ENCODE measurements around the gene AUTS2.

Gene AUTS2

GRCh38 chr7:70693686-70694433 lies 1095.6 kb downstream of the AUTS2 start:
- DNase-seq (ENCODE audit: low read depth) = peak; percentile 69

GRCh38 chr7:70694434-70694970 lies 1096.2 kb downstream of the AUTS2 start:
- peak; percentile 47 for DNase-seq (ENCODE audit: low read depth)

GRCh38 chr7:70694971-70695794 lies 1096.9 kb downstream of the AUTS2 start:
- DNase-seq (ENCODE audit: low read depth) = peak; percentile 43

- DNase-seq (ENCODE audit: low read depth) = peak; percentile 54
Measured at GRCh38 chr7:70695795-70696083, 1097.5 kb downstream of the AUTS2 start.

GRCh38 chr7:70696201-70696754 lies 1098.0 kb downstream of the AUTS2 start:
- DNase-seq (ENCODE audit: low read depth) = peak; percentile 69

GRCh38 chr7:70698219-70698832 lies 1100.1 kb downstream of the AUTS2 start:
- DNase-seq (ENCODE audit: low read depth) = peak; percentile 75

GRCh38 chr7:70699271-70699670 lies 1101.0 kb downstream of the AUTS2 start:
- no peak for DNase-seq (ENCODE audit: low read depth)

- no peak for DNase-seq (ENCODE audit: low read depth)
Measured at GRCh38 chr7:70700055-70700940, 1102.0 kb downstream of the AUTS2 start.

- no peak for DNase-seq (ENCODE audit: low read depth)
Measured at GRCh38 chr7:70700941-70701425, 1102.7 kb downstream of the AUTS2 start.

- DNase-seq (ENCODE audit: low read depth) = no peak
Measured at GRCh38 chr7:70701477-70701876, 1103.2 kb downstream of the AUTS2 start.

- no peak for DNase-seq (ENCODE audit: low read depth)
Measured at GRCh38 chr7:70701991-70702390, 1103.7 kb downstream of the AUTS2 start.

GRCh38 chr7:70703785-70704184 lies 1105.5 kb downstream of the AUTS2 start:
- DNase-seq (ENCODE audit: low read depth) = no peak

GRCh38 chr7:70704831-70705346 lies 1106.6 kb downstream of the AUTS2 start:
- DNase-seq (ENCODE audit: low read depth) = no peak

GRCh38 chr7:70706204-70706603 lies 1107.9 kb downstream of the AUTS2 start:
- no peak for DNase-seq (ENCODE audit: low read depth)

GRCh38 chr7:70706698-70707097 lies 1108.4 kb downstream of the AUTS2 start:
- DNase-seq (ENCODE audit: low read depth) = no peak

GRCh38 chr7:70707823-70708243 lies 1109.6 kb downstream of the AUTS2 start:
- no peak for DNase-seq (ENCODE audit: low read depth)

- DNase-seq (ENCODE audit: low read depth) = peak; percentile 72
Measured at GRCh38 chr7:70710011-70710480, 1111.8 kb downstream of the AUTS2 start.

GRCh38 chr7:70710651-70711050 lies 1112.4 kb downstream of the AUTS2 start:
- no peak for DNase-seq (ENCODE audit: low read depth)

GRCh38 chr7:70711452-70711851 lies 1113.2 kb downstream of the AUTS2 start:
- DNase-seq (ENCODE audit: low read depth) = no peak

- DNase-seq (ENCODE audit: low read depth) = no peak
Measured at GRCh38 chr7:70712942-70713341, 1114.7 kb downstream of the AUTS2 start.

- no peak for DNase-seq (ENCODE audit: low read depth)
Measured at GRCh38 chr7:70714506-70715038, 1116.3 kb downstream of the AUTS2 start.

All from ELR (cell line).